HG03575 (cell line): ENCODE data around the gene ULK3.

Experiments
- ATAC-seq: cut with Tn5 transposase; IDR thresholded peaks from one replicate; pipeline ENCODE4 v1.9.1; 2021; ENCODE audit not compliant: unreplicated experiment, insufficient number of reproducible peaks, low FRiP score; ENCODE audit errors: extremely low read depth

The ULK3 gene

DNA sequence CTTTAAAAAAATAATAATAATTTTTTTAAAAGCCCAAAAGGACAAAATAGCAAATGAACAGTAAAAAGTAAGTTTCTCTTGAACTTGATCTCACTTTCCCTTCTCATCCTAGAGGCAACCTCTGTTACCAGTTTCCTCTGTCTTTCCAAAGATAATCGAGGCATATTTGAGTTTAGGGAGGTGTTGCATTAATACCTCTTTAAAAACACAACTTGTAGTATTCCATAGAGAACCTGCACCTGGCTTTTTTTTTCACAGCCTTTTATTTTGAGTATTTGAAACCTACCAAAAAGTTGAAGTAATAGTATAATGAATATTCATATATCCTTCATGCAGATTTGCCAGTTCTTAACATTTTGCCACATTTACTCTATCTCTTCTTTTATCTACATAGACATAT, 51.9 kb downstream of the ULK3 start:
- no peak for ATAC-seq

DNA sequence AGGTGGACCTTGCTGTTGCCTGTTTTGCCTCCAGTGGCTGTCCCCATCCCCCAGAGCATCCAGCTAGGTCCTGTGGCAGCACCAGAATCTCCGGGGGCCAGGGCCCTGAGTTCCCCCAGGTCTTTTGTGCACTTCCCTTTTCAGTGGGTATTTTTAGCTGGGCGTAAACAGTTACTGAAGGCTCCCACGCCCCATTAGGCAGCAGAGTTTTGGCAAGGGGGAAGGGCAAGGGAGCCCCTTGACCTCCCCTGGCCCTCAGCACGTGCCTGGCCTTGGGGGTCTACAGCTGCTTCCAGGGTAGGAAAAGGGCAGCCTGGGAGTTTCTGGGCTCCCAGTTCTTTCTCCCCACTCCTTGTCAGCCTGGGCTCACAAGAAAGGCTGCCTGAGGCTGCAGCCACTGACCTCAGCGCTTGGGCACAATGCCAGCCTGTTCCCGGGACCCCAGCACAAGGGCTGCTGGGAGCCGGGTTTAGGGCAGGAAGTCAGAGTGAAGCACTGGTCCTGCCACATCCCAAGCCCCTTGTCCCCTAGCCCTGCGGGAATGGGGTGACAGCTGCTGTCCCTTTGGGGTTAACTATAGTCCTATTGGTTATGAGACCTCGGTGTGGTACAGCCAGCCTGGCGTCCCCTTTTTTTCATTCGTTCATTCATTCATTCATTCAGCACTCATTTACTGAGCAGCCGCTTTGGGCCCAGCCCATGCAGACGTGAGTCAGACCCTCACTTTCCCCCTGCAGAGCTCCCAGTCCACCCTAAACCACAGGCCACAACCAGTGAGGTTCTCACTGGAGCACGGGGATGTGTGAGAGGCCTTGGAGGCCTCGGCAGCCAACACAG, 52.7 kb downstream of the ULK3 start:
- ATAC-seq: no peak

DNA sequence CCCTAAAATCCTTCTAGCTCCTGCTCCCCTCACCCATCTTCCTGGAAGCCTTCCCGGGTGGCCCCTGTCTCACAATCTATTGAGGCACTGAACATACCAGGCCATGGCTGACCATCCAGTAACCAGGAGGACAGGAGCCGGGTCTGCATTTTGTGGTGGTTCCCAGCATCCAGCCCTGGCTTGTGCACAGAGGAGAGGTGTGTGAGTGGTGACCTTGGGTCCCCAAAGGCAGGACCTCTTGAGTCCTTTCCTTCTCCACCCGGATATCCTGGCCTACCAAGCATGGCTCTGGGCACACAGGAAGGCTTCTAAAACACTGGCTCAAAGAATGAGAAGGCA, 53.2 kb downstream of the ULK3 start:
- no peak for ATAC-seq

DNA sequence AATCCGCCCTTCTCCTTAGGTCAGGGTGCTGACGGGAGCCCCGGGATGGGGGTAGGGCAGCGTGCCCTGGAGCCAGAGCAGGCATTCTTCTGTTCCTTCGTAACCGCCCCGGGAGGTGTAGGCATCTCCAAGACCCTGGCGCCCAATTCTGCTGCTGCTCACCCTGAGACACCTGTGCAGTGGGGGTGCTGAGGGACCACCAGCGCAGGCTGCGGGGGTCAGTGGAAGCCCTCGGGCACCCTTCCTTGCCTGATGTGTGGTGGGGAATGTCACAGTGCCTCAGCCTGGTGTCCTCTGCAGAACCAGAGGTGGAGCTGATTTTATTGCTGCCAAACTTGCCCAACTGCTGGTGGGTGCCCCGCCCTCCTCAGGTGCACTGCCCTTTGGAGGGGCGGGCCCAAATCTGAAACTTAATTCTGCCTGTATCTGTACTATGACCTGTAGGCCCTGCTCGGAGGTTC, 53.8 kb downstream of the ULK3 start:
- ATAC-seq: no peak

DNA sequence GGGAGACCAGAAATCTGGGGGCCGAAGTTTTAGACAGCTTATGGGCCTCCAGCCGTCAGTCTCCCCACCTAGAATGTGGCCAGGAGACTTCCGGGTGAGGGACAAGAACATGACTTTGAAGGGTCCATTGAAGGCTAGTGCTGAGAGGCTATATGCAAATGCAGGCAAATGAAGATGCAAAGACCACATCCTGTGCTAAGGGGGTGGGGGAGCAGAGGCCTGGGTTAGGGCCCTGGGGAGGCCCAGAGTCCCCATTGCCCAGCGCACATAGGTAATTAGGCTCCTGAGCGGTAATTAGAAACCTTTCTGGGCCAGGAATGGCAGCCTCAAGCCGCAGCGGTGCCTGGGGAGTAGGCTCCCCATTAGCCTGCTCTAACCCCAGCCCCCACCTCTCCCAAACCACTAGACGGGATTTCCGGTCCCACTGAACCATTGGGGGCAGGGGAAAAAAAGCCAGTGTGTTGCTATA, 54.2 kb downstream of the ULK3 start:
- no peak for ATAC-seq

DNA sequence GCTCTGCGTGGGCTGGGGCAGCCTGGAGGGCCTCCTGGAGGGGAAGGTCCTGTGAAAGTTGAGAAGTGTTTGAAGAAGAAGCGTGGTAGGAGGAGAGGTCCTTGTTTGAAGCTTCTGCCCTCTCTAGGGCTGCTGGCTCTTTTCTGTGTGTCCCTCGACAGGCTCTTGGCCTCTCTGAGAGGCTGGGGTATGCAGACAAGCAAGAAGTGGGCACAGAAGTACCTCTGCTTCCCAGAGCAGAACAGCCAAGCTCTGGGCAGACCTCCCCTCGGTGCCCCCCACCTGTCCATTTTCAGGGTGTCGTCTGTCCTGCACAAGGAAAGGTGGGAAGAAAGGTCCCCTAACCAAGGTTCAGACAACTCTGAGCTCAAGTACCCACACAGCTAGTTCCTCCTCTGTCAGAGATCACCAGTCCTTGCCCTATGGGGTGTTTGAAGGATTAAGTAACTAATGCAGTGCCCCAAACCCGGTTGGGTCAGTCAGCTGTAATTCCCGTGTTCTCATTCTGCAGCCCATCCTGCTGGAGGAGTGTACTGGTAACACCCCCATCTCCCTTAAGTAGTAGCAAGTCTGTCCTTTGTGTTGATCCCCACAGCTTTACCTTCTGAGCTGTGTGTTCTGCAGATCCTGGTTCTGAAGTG, 54.8 kb downstream of the ULK3 start:
- no peak for ATAC-seq

DNA sequence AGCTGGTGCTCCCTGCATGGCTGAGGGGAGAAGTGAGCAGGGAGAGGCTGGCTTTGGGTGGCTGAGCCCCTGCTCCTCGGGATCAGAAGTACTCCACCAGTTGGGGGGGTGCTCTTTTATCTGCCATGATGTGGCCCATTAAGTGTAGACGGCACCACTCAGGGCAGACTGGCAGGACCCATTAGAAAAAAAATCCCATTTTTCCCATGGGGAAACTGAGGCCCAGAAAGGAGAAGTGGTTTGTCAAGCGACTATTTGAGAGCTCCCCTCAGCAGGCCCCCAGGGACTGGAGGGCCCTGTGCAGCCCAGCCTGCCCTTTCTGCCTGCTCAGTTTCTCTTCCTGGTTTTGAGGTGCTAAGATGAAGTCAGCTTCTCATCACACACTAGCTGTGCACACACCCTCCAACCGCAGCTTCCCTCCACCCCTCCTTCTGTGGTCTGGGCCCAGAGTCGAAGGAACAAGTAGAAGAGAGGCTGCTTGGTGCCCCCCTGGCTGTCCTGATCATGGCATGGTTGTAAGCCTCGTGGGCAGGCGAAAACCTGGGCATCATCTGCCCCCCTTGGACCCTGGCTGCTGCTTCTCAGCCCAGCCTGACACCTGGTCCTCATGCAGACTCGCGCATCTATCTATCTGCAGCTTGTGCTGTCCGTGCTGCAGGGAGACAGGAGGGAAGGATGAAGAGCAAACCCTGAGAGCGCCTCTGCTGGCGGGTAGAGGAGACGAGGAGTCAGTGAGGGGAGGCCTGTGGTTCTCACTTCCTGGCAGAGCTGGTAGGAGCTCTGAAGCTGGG, 55.5 kb downstream of the ULK3 start:
- ATAC-seq: no peak

DNA sequence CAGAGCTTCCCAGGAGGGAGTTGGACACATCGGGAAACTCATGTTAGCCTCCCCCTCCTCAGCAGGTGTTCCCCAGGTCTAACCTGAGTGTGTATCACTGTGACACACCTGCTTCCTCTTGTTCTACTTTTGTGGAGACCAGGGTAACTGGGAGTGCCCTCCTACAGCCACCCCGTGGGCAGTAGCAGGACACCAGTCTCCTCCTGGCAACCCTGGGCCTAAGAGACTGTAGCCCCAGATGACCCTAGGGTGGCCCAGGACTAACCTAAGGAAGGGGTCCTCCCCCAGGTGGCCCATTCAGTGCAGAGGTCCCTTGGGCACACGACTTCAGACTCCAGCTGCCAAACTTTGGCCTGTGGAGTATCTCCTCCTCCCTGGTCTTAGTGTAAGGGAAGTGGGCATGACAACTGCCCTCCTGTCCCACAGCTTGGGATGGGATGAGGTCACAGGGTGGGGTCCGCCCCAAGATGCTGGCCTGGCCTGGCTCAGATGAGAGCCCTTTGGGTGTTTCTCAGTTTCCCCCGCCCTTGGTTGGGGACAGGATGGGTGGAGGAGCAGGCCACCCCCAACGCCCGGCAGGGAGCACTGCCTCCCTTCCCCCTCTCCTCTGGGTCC, 56.3 kb downstream of the ULK3 start:
- no peak for ATAC-seq
